Ovary (tissue), 9 donors: Measurements from ENCODE around the gene STK39. TPM values are rescaled to one million over a fixed set of nuclear protein-coding genes. Genes with fewer than 3 reads are reported as not detected.

Source experiments
- DNase-seq, 5 donors: peaks; one replicate each; pipeline ENCODE4 v3.0.0-alpha.2; 2019 to 2020
- H3K27ac ChIP-seq, 2 donors: fragments of 200-600 bp; one replicate each; pipeline versions ENCODE4 v1.5.1 to v1.8.0; 2019 to 2022
- H3K27me3 ChIP-seq: fragments of 200-600 bp; one replicate; pipeline ENCODE4 v1.8.0; 2022
- H3K36me3 ChIP-seq: fragments of 200-600 bp; sonication (generic); one replicate; pipeline ENCODE4 v1.5.1; 2019
- H3K4me1 ChIP-seq: one replicate; pipeline ENCODE4 v1.8.1; 2013; ENCODE audit warnings: mild to moderate bottlenecking, moderate library complexity; ENCODE audit not compliant: insufficient read depth
- H3K4me3 ChIP-seq: fragments of 200-600 bp; sonication (generic); one replicate; pipeline ENCODE4 v1.5.1; 2017
- H3K9me3 ChIP-seq, 2 donors: fragments of 200-600 bp in 1 of 2; sonication (generic) in 1 of 2; one replicate each; pipeline versions ENCODE4 v1.5.1 to v1.8.1; 2013 to 2019; ENCODE audit warnings: mild to moderate bottlenecking in 1 of 2, moderate library complexity in 1 of 2
- CTCF ChIP-seq, 3 donors: fragments of 450-650 bp in 2 of 3; fragments of 200-600 bp in 1 of 3; IDR thresholded peaks; one replicate each; pipeline versions ENCODE4 v1.5.1 to v1.8.0; 2016 to 2022; ENCODE audit warnings: antibody characterized with exemption in 3 of 3, mild to moderate bottlenecking in 1 of 3
- EP300 ChIP-seq: sonication (generic); formaldehyde crosslinking; IDR thresholded peaks from one replicate; pipeline ENCODE4 v1.6.1; 2017; ENCODE audit warnings: antibody characterized with exemption
- POLR2A ChIP-seq: fragments of 450-650 bp; IDR thresholded peaks from one replicate; pipeline ENCODE4 v1.6.1; 2017; ENCODE audit warnings: antibody characterized with exemption, mild to moderate bottlenecking, moderate library complexity
- whole genome bisulfite sequencing, 3 donors: extraction: QIAGEN DNeasy Blood & Tissue Kit in 1 of 3; methylation state at CpG; one replicate each; pipeline versions ENCODE4 v1.1.5 to v1.1.7; 2013 to 2017; 5-methylcytosine and 5-hydroxymethylcytosine counted together
- intact Hi-C, 4 donors: fragments of 100-400 bp; cut with DNase I; formaldehyde crosslinking; loops; one replicate each; pipeline versions ENCODE4 v1.11.0 to v1.15.1; 2022 to 2023
- polyA plus RNA-seq, 2 donors: library from polyadenylated mRNA; stranded (reverse); fragments of 200-250 nt in 1 of 2; fragments of 350-450 nt in 1 of 2; fragmentation: Illumina TruSeq in 1 of 2; extraction: RNeasy Lipid Tissue Mini Kit (QIAGEN cat#74804) in 1 of 2; gene quantifications; one replicate each; pipeline ENCODE4 v1.2.3, GENCODE V29; 2013 to 2014
- total RNA-seq, 7 donors: library from RNA; depleted of rRNA in 2 of 7; stranded (reverse); fragments of >200 nt in 2 of 7; fragmentation: NEBNext Ultra II Directional in 3 of 7; extraction: Animal tissue kit (Norgen Biotek cat#: 25700) in 3 of 7; gene quantifications; one replicate each; pipeline versions ENCODE4 v1.1.0 to v1.2.4, GENCODE V29; 2016 to 2023
- donor health status: DM: no; HTN: no; CAD: no; lungs with moderate emphysema.
- donor health status: DM: no; HTN: no; CAD: no.
- donor health status: Bipolar disorder and iron deficiency.
- donor health status: DM: yes; HTN: yes; CAD: no.
- donor health status: DM: no; HTN: no; CAD: no.
- donor health status: DM: yes; HTN: yes; CAD: no.

The STK39 gene
- total and polyA plus RNA-seq, 9 donors: 5.9 to 14.1 (median 10.6) TPM

- DNase-seq: no peak
- no peaks in the 10 kb centered on the region for H3K27me3 ChIP-seq
- intact Hi-C loops: no loop called here
- H3K4me1 ChIP-seq: no peaks in the 10 kb centered on the region
- H3K36me3 ChIP-seq: no peaks in the 10 kb centered on the region
- no peak overlapping the region for H3K4me3 ChIP-seq
- no peak for TF ChIP-seq CTCF (IDR thresholded peaks at IDR 0.05)
- no peak for TF ChIP-seq POLR2A
- TF ChIP-seq EP300: no peak
- H3K9me3 ChIP-seq: no peaks in the 10 kb centered on the region
- H3K27ac ChIP-seq: no peak overlapping the region
- 79 to 88% (median 82%) methylated on average over 2 of the region's 2 CpGs for WGBS, 3 donors
Measured at GRCh38 chr2:168091986-168092385, 155.4 kb downstream of the STK39 start.

GRCh38 chr2:168090366-168091135 lies 156.8 kb downstream of the STK39 start:
- Histone ChIP-seq H3K27ac (no peak overlapping the region), H3K36me3 (no peaks in the 10 kb centered on the region), H3K27me3 (no peaks in the 10 kb centered on the region), H3K9me3 (no peaks in the 10 kb centered on the region), H3K4me3 (no peak overlapping the region), H3K4me1 (no peaks in the 10 kb centered on the region)
- intact Hi-C loops: no loop called here
- no peak for TF ChIP-seq POLR2A
- TF ChIP-seq EP300: no peak
- TF ChIP-seq CTCF (IDR thresholded peaks at IDR 0.05): no peak
- WGBS, 3 donors: 88 to 91% (median 90%) methylated on average over 8 of the region's 8 CpGs
- no peak for DNase-seq

GRCh38 chr2:168089200-168089599 lies 158.2 kb downstream of the STK39 start:
- DNase-seq: no peak
- TF ChIP-seq CTCF (IDR thresholded peaks at IDR 0.05) (no peak), EP300 (no peak), POLR2A (no peak)
- WGBS, 3 donors: 89 to 93% (median 92%) methylated on average over 1 of the region's 1 CpG
- Histone ChIP-seq H3K36me3 (no peaks in the 10 kb centered on the region), H3K4me1 (no peaks in the 10 kb centered on the region), H3K27ac (no peak overlapping the region), H3K4me3 (no peak overlapping the region), H3K9me3 (no peaks in the 10 kb centered on the region), H3K27me3 (no peaks in the 10 kb centered on the region)
- intact Hi-C loops: no loop called here

GRCh38 chr2:168087401-168087800 lies 160.0 kb downstream of the STK39 start:
- intact Hi-C loops: no loop called here

More at GRCh38 chr2:168087401-168087800, 160.0 kb downstream of the STK39 start:
- no peak for DNase-seq
- 89 to 93% (median 90%) methylated on average over 4 of the region's 4 CpGs for WGBS, 3 donors
- Histone ChIP-seq H3K4me3 (no peak overlapping the region), H3K27me3 (no peaks in the 10 kb centered on the region), H3K4me1 (no peaks in the 10 kb centered on the region), H3K9me3 (no peaks in the 10 kb centered on the region), H3K36me3 (no peaks in the 10 kb centered on the region), H3K27ac (no peak overlapping the region)
- TF ChIP-seq CTCF (IDR thresholded peaks at IDR 0.05) (no peak), EP300 (no peak), POLR2A (no peak)
